Astrocyte of the cerebellum (primary cell): ENCODE results near the gene GAA.

Source experiments
- DNase-seq: peaks from one replicate; pipeline ENCODE4 v3.0.0-alpha.2; 2011; ENCODE audit warnings: low read depth
- H3K4me3 ChIP-seq: 2 replicates; pipeline ENCODE4 v1.5.1; 2011; ENCODE audit warnings: mild to moderate bottlenecking, low read depth, low read length, moderate library complexity
- CTCF ChIP-seq: IDR thresholded peaks from 2 replicates; pipeline ENCODE4 v1.5.1; 2012; ENCODE audit warnings: low read length, low read depth, moderate library complexity, mild to moderate bottlenecking; ENCODE audit errors: missing control alignments
- in situ Hi-C: cut with HindIII; loops from 2 replicates; pipeline ENCODE4 v1.10.0; 2017; ENCODE audit warnings: low sequenced_read_pairs

GAA gene

GRCh38 chr17:80110927-80111701, 9.7 kb downstream of the GAA start:
- TF ChIP-seq CTCF: no peak
- in situ Hi-C loops: no loop called here
- no peak overlapping the region for H3K4me3 ChIP-seq

GRCh38 chr17:80111702-80112470, 10.5 kb downstream of the GAA start:
- in situ Hi-C loops: no loop called here
- TF ChIP-seq CTCF: no peak
- no peak overlapping the region for H3K4me3 ChIP-seq
- DNase-seq: no peak

More at GRCh38 chr17:80110927-80111701, 9.7 kb downstream of the GAA start:
- DNase-seq: no peak

- H3K4me3 ChIP-seq: no peak overlapping the region
- in situ Hi-C loops: no loop called here
- no peak for DNase-seq
- no peak for TF ChIP-seq CTCF
Observed at GRCh38 chr17:80112471-80113032, 11.2 kb downstream of the GAA start.

GRCh38 chr17:80113033-80113484, 11.7 kb downstream of the GAA start:
- in situ Hi-C loops: no loop called here

GRCh38 chr17:80114758-80115157, 13.4 kb downstream of the GAA start:
- in situ Hi-C loops: no loop called here
- no peak for DNase-seq
- H3K4me3 ChIP-seq: no peak overlapping the region
- no peak for TF ChIP-seq CTCF

More at GRCh38 chr17:80113033-80113484, 11.7 kb downstream of the GAA start:
- TF ChIP-seq CTCF: no peak
- DNase-seq: no peak
- no peak overlapping the region for H3K4me3 ChIP-seq

- DNase-seq: no peak
- TF ChIP-seq CTCF: no peak
- H3K4me3 ChIP-seq: no peak overlapping the region
- in situ Hi-C loops: no loop called here
Observed at GRCh38 chr17:80115159-80115558, 13.8 kb downstream of the GAA start.
